ENCODE results near the gene TMEM167B. TPM values are rescaled to one million over a fixed set of nuclear protein-coding genes. Genes with fewer than 3 reads are reported as not detected.

Gene TMEM167B
- total RNA-seq, 2 donors from 2014 or later, result 14.6 to 23.0 TPM

DNA sequence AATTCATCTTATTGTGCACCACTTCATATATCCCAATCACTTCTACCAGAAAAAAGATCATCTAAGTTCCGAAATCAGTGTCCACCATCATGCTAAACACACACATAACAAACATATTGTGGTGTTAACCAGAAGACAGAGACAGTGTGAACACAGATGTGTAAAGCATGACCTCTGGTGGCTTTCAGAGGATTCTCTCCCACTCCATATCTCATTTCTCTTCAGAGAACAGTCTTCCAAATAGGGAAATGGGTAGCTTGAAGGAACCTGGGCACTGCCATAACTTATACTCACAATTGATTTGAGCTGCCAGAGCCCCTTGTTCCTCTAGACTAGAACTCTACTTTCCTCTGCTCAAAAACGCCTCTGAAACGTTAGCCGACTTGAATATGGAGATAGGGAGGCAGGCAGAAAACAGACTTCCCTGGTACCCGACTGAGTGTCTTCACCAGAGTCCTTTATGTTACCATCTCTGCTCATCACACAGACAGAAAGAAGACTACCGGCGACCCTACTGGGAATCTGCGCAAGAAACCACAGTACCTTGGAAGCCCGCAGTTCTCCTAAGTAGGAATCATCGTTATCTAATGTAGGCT, 21.6 kb downstream of the TMEM167B start:
- Mint-ChIP-seq H3K4me3 (no peak overlapping the region), H3K9me3 (no peaks in the 10 kb centered on the region), H3K27me3 (ENCODE audit: insufficient read depth) (peaks cover 92% of the 10 kb centered on the region), H3K36me3 (ENCODE audit: low read depth) (no peaks in the 10 kb centered on the region), H3K27ac (no peak overlapping the region), H3K4me1 (peaks cover 2% of the 10 kb centered on the region)
- no peaks in the 10 kb centered on the region for H3K9me3 ChIP-seq (ENCODE audit: control insufficient read depth, low read length)
- TF ChIP-seq, protein P1, sequence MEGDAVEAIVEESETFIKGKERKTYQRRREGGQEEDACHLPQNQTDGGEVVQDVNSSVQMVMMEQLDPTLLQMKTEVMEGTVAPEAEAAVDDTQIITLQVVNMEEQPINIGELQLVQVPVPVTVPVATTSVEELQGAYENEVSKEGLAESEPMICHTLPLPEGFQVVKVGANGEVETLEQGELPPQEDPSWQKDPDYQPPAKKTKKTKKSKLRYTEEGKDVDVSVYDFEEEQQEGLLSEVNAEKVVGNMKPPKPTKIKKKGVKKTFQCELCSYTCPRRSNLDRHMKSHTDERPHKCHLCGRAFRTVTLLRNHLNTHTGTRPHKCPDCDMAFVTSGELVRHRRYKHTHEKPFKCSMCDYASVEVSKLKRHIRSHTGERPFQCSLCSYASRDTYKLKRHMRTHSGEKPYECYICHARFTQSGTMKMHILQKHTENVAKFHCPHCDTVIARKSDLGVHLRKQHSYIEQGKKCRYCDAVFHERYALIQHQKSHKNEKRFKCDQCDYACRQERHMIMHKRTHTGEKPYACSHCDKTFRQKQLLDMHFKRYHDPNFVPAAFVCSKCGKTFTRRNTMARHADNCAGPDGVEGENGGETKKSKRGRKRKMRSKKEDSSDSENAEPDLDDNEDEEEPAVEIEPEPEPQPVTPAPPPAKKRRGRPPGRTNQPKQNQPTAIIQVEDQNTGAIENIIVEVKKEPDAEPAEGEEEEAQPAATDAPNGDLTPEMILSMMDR (conservative IDR thresholded peaks at IDR 0.05), result no peak
- H3K4me1 ChIP-seq (ENCODE audit: control insufficient read depth, insufficient read depth, low read length), result peaks cover 4% of the 10 kb centered on the region
- H3K9ac ChIP-seq (ENCODE audit: extremely low read depth, low read length, poor library complexity, severe bottlenecking), result no peak overlapping the region
- WGBS, 2 experiments (ENCODE audit: insufficient coverage in 1 of 2, insufficient read length in 1 of 2), result 35 to 52% methylated on average over 4 to 10 of the region's 10 CpGs
- H3K27me3 ChIP-seq (ENCODE audit: control insufficient read depth, insufficient read depth, low read length, poor library complexity, severe bottlenecking), result peaks cover 87% of the 10 kb centered on the region
- H3K27ac ChIP-seq (ENCODE audit: low read depth, low read length), result peak overlapping the region; percentile 83
- H3K36me3 ChIP-seq (ENCODE audit: control insufficient read depth, insufficient read depth, low read length), result no peaks in the 10 kb centered on the region
- no peak for DNase-seq
- no peak overlapping the region for H3K4me3 ChIP-seq (ENCODE audit: low read length)

DNA sequence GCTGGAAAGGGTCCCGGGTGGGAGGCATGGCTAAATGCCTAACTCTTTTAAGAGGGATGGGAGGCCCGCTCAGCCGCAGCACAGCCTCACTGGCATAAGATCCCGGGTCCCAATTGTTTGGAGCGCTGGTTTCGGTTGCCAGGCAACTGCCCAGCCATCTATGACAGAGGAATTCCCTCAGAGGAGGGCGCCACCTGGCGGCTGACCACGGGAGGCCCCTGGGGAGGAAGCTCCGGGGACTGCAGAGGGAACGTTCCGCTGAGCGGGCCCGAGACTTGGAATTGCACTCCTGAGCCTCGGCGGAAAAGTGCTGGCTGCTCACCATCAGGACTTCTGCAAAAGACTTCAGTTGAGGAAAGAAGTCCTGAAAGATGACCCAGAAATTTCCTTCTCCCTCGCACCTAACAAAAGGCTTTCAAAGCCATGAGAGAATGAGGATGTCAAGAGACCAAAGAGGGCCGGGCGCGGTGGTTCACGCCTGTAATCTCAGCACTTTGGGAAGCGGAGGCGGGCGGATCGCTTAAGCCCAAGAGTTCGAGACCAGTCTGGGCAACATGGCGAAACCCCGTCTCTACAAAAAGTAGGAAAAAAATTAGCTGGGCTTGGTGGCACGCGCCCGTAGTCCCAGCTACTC, 22.2 kb downstream of the TMEM167B start:
- peaks cover 2% of the 10 kb centered on the region for H3K4me1 Mint-ChIP-seq
- Histone ChIP-seq H3K4me1 (ENCODE audit: control insufficient read depth, insufficient read depth, low read length) (peaks cover 4% of the 10 kb centered on the region), H3K4me3 (ENCODE audit: low read length) (no peak overlapping the region), H3K27me3 (ENCODE audit: control insufficient read depth, insufficient read depth, low read length, poor library complexity, severe bottlenecking) (peaks cover 84% of the 10 kb centered on the region), H3K9ac (ENCODE audit: extremely low read depth, low read length, poor library complexity, severe bottlenecking) (no peak overlapping the region), H3K36me3 (ENCODE audit: control insufficient read depth, insufficient read depth, low read length) (no peaks in the 10 kb centered on the region), H3K9me3 (ENCODE audit: control insufficient read depth, low read length) (no peaks in the 10 kb centered on the region), H3K27ac (ENCODE audit: low read depth, low read length) (peak overlapping the region; percentile 83)
- peaks cover 87% of the 10 kb centered on the region for H3K27me3 Mint-ChIP-seq (ENCODE audit: insufficient read depth)
- no peaks in the 10 kb centered on the region for H3K9me3 Mint-ChIP-seq
- H3K4me3 Mint-ChIP-seq, result peak overlapping the region; percentile 42
- H3K27ac Mint-ChIP-seq, result no peak overlapping the region
- 13 to 19% methylated on average over 26 to 31 of the region's 31 CpGs for WGBS, 2 experiments (ENCODE audit: insufficient coverage in 1 of 2, insufficient read length in 1 of 2)
- TF ChIP-seq, protein P1 (conservative IDR thresholded peaks at IDR 0.05), result peak; percentile 99
- DNase-seq, result peak; percentile 99
- no peaks in the 10 kb centered on the region for H3K36me3 Mint-ChIP-seq (ENCODE audit: low read depth)

DNA sequence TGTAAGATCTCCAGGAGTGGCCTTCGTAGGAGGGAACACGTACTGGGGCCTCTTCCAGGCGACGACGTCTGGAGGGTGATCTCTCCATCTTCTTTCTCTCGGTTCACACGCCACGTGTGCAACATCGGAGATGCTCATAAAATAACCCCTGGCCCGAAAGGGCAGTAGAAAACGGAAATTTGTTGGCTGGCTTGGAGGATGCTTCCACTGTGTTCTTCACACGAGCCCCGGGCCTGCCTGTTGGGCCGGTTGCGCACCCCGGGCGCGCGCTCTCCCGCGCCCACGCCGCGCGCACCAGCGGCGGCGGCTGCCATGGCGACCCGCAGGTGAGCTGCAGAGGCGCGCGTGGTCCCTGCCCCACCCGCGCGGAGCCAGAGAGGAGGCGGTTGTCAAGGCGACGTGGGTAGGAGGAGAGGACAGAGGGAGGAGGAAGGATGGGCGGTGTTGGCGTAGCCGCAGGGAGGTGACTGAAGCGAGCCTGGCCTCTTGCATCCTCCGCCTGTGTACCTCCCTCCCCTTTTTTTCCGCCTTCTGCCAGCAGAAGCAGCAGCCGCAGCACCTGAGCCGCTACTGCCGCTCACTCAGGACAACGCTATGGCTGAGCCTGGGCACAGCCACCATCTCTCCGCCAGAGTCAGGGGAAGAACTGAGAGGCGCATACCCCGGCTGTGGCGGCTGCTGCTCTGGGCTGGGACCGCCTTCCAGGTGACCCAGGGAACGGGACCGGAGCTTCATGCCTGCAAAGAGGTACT, 23.2 kb downstream of the TMEM167B start, which contains the start of gene ELAPOR1:
Gene ELAPOR1, plus strand, starts transcription at position 526 of the 752 bp plus-strand sequence. Its CDS starts 69 bp downstream, at position 595.
- H3K36me3 ChIP-seq (ENCODE audit: control insufficient read depth, insufficient read depth, low read length), result no peaks in the 10 kb centered on the region
- H3K4me1 Mint-ChIP-seq, result peaks cover 2% of the 10 kb centered on the region
- H3K9me3 Mint-ChIP-seq, result no peaks in the 10 kb centered on the region
- no peaks in the 10 kb centered on the region for H3K9me3 ChIP-seq (ENCODE audit: control insufficient read depth, low read length)
- TF ChIP-seq, protein P1 (conservative IDR thresholded peaks at IDR 0.05), result no peak
- H3K4me1 ChIP-seq (ENCODE audit: control insufficient read depth, insufficient read depth, low read length), result peaks cover 4% of the 10 kb centered on the region
- H3K27me3 ChIP-seq (ENCODE audit: control insufficient read depth, insufficient read depth, low read length, poor library complexity, severe bottlenecking), result peaks cover 80% of the 10 kb centered on the region
- peak; percentile 84 for DNase-seq
- peak within 1 kb of the TSS; percentile 73 for H3K4me3 ChIP-seq (ENCODE audit: low read length)
- H3K4me3 Mint-ChIP-seq, result peak within 1 kb of the TSS; percentile 42
- H3K27me3 Mint-ChIP-seq (ENCODE audit: insufficient read depth), result peaks cover 84% of the 10 kb centered on the region
- 3 to 5% methylated on average over 14 to 56 of the region's 56 CpGs for WGBS, 2 experiments (ENCODE audit: insufficient coverage in 1 of 2, insufficient read length in 1 of 2)
- H3K9ac ChIP-seq (ENCODE audit: extremely low read depth, low read length, poor library complexity, severe bottlenecking), result no peak within 1 kb of the TSS
- no peaks in the 10 kb centered on the region for H3K36me3 Mint-ChIP-seq (ENCODE audit: low read depth)
- no peak within 1 kb of the TSS for H3K27ac ChIP-seq (ENCODE audit: low read depth, low read length)
- H3K27ac Mint-ChIP-seq, result no peak within 1 kb of the TSS

Measured in endodermal cell (in vitro differentiated cells).